GM23338 (cell line): ENCODE data around the gene PTPRN2. TPM values are rescaled to one million over a fixed set of nuclear protein-coding genes. Genes with fewer than 3 reads are reported as not detected.

Source experiments
- ATAC-seq: fragments of 200-7000 bp; cut with Tn5 transposase; 3 replicates; pipeline ENCODE4 v1.9.1; 2020
- DNase-seq: peaks from one replicate; pipeline ENCODE4 v3.0.0-alpha.2; 2015; ENCODE audit warnings: low spot score
- H2AFZ ChIP-seq: fragments of 200-600 bp; sonication (generic); 2 replicates; pipeline ENCODE4 v1.8.0; 2016; ENCODE audit warnings: antibody characterized with exemption, mild to moderate bottlenecking, moderate library complexity
- H3F3A ChIP-seq: fragments of 200-600 bp; sonication (generic); replicated peaks from 2 replicates; pipeline ENCODE4 v1.8.0; 2017; ENCODE audit warnings: antibody characterized with exemption, mixed run types, low read depth
- H3K27ac ChIP-seq: fragments of 200-600 bp; sonication (generic); 2 replicates; pipeline ENCODE4 v1.6.1; 2016; ENCODE audit warnings: low read depth
- H3K27me3 ChIP-seq: fragments of 200-600 bp; sonication (generic); 2 replicates; pipeline ENCODE4 v1.8.0; 2016; ENCODE audit warnings: mild to moderate bottlenecking, mixed run types, moderate library complexity; ENCODE audit not compliant: insufficient read depth
- H3K36me3 ChIP-seq: fragments of 200-600 bp; sonication (generic); 2 replicates; pipeline ENCODE4 v1.8.0; 2016; ENCODE audit warnings: mild to moderate bottlenecking; ENCODE audit not compliant: insufficient read depth
- H3K4me1 ChIP-seq: fragments of 200-600 bp; sonication (generic); 2 replicates; pipeline ENCODE4 v1.8.0; 2016; ENCODE audit warnings: mild to moderate bottlenecking, moderate library complexity; ENCODE audit not compliant: insufficient read depth
- H3K4me2 ChIP-seq: fragments of 200-600 bp; sonication (generic); 2 replicates; pipeline ENCODE4 v1.7.1; 2017; ENCODE audit warnings: mixed run types
- H3K4me3 ChIP-seq: fragments of 200-600 bp; sonication (generic); 2 replicates; pipeline ENCODE4 v1.6.1; 2016; ENCODE audit warnings: mixed run types
- H3K79me2 ChIP-seq: fragments of 200-600 bp; sonication (generic); replicated peaks from 2 replicates; pipeline ENCODE4 v1.8.0; 2017; ENCODE audit warnings: mild to moderate bottlenecking; ENCODE audit not compliant: insufficient read depth
- H3K9me2 ChIP-seq: fragments of 200-600 bp; sonication (generic); 2 replicates; pipeline ENCODE4 v1.8.0; 2017; ENCODE audit not compliant: insufficient read depth
- H4K20me1 ChIP-seq: fragments of 200-600 bp; sonication (generic); replicated peaks from 2 replicates; pipeline ENCODE4 v1.8.0; 2017; ENCODE audit warnings: mild to moderate bottlenecking; ENCODE audit not compliant: insufficient read depth
- H3K27ac Mint-ChIP-seq: 2 replicates; pipeline ENCODE4 v1.8.0; 2020; ENCODE audit warnings: inconsistent platforms, mild to moderate bottlenecking, moderate library complexity, mixed read lengths
- H3K27me3 Mint-ChIP-seq: 3 replicates; pipeline ENCODE4 v1.8.0; 2022; ENCODE audit warnings: low read depth, mild to moderate bottlenecking, moderate library complexity, mixed read lengths, inconsistent platforms; ENCODE audit not compliant: insufficient read depth, poor library complexity
- H3K36me3 Mint-ChIP-seq: 3 replicates; pipeline ENCODE4 v1.8.0; 2021; ENCODE audit warnings: low read depth, mild to moderate bottlenecking, inconsistent platforms, moderate library complexity, mixed read lengths
- H3K4me1 Mint-ChIP-seq: 3 replicates; pipeline ENCODE4 v1.8.0; 2020; ENCODE audit warnings: mild to moderate bottlenecking, inconsistent platforms, mixed read lengths
- H3K4me3 Mint-ChIP-seq: 3 replicates; pipeline ENCODE4 v1.8.0; 2021; ENCODE audit warnings: moderate library complexity, mild to moderate bottlenecking, inconsistent platforms, mixed read lengths
- H3K9me3 Mint-ChIP-seq: 3 replicates; pipeline ENCODE4 v1.8.0; 2020; ENCODE audit warnings: moderate library complexity, mild to moderate bottlenecking, inconsistent platforms, mixed read lengths
- CREB1 ChIP-seq: fragments of 250-450 bp; sonication (Bioruptor Pico); IDR thresholded peaks from 2 replicates; pipeline ENCODE4 v1.5.0; 2020; ENCODE audit warnings: low read depth, mild to moderate bottlenecking, moderate library complexity
- CTCF ChIP-seq, 2 experiments: fragments of 200-600 bp in 1 of 2; sonication (generic) in 1 of 2; conservative IDR thresholded peaks; 2 replicates each; pipeline versions ENCODE4 v1.5.1 to v1.6.1; 2016 to 2017; ENCODE audit warnings: antibody characterized with exemption in 2 of 2, low read depth in 2 of 2, mild to moderate bottlenecking in 2 of 2, moderate library complexity in 1 of 2
- ETS1 ChIP-seq: IDR thresholded peaks from 2 replicates; pipeline ENCODE4 v1.6.1; 2016; ENCODE audit warnings: antibody characterized with exemption
- EZH2 ChIP-seq: fragments of 200-600 bp; sonication (generic); IDR thresholded peaks from one replicate; pipeline ENCODE4 v1.8.0; 2017; ENCODE audit warnings: antibody characterized with exemption, mild to moderate bottlenecking, low read depth; ENCODE audit not compliant: unreplicated experiment
- EZH2phosphoT487 ChIP-seq: fragments of 200-600 bp; sonication (generic); IDR thresholded peaks from one replicate; pipeline ENCODE4 v1.8.1; 2018; ENCODE audit warnings: antibody characterized with exemption; ENCODE audit not compliant: unreplicated experiment
- JUNB ChIP-seq: IDR thresholded peaks from one replicate; pipeline ENCODE4 v1.6.1; 2016; ENCODE audit warnings: antibody characterized with exemption; ENCODE audit not compliant: unreplicated experiment
- POLR2AphosphoS5 ChIP-seq: IDR thresholded peaks from 2 replicates; pipeline ENCODE4 v1.6.1; 2016; ENCODE audit warnings: antibody characterized with exemption, low read depth
- REST ChIP-seq: IDR thresholded peaks from one replicate; pipeline ENCODE4 v1.6.1; 2018; ENCODE audit warnings: antibody characterized with exemption; ENCODE audit not compliant: unreplicated experiment
- STAT1 ChIP-seq: IDR thresholded peaks from one replicate; pipeline ENCODE4 v1.6.1; 2016; ENCODE audit warnings: antibody characterized with exemption; ENCODE audit not compliant: unreplicated experiment
- ZNF114 ChIP-seq: fragments of 250-450 bp; sonication (Bioruptor Pico); IDR thresholded peaks from 2 replicates; pipeline ENCODE4 v1.5.0; 2020; ENCODE audit warnings: mild to moderate bottlenecking, moderate library complexity
- ZNF331 ChIP-seq: fragments of 250-450 bp; sonication (Bioruptor Pico); IDR thresholded peaks from 2 replicates; pipeline ENCODE4 v1.5.0; 2020; ENCODE audit warnings: low read depth, mild to moderate bottlenecking, moderate library complexity
- ZNF462 ChIP-seq: fragments of 250-450 bp; sonication (Bioruptor Pico); IDR thresholded peaks from 2 replicates; pipeline ENCODE4 v1.5.0; 2020; ENCODE audit warnings: mild to moderate bottlenecking, moderate library complexity
- polyA plus RNA-seq: library from polyadenylated mRNA; unstranded; fragments of >200 nt; fragmentation: Nextera tagmentation; extraction: Ambion mirVana; gene quantifications from 2 replicates; pipeline ENCODE4 v1.2.1, GENCODE V29; 2016
- total RNA-seq: library from RNA; depleted of rRNA; stranded (reverse); fragments of >200 nt; shearing (Covaris generic); gene quantifications from 2 replicates; pipeline ENCODE4 v1.2.3, GENCODE V29; 2014

PTPRN2 gene
- total and polyA plus RNA-seq, 2 experiments from 2014 or later = 0.87 to 4.0 TPM

GRCh38 chr7:158527495-158527894 is 60.1 kb downstream of the PTPRN2 start (continued):
- TF ChIP-seq REST (no peak), POLR2AphosphoS5 (no peak)

- H3K27ac Mint-ChIP-seq = no peak overlapping the region
- no peaks in the 10 kb centered on the region for H3K9me2 ChIP-seq
- H4K20me1 ChIP-seq = no peaks in the 10 kb centered on the region; the same call in 1 of the 2 replicates
- no peak overlapping the region for H3K4me3 Mint-ChIP-seq
- no peaks in the 10 kb centered on the region for H3K79me2 ChIP-seq
- DNase-seq (no peak), ATAC-seq (no peak)
- no peaks in the 10 kb centered on the region for H3K36me3 ChIP-seq
- no peak overlapping the region for H3K4me2 ChIP-seq
- H3K4me3 ChIP-seq = no peak overlapping the region
- no peak for TF ChIP-seq POLR2AphosphoS5
- no peak for TF ChIP-seq EZH2
- TF ChIP-seq ETS1 = no peak
- TF ChIP-seq ZNF462 = no peak
- no peak for TF ChIP-seq ZNF114 (CRISPR knock-in tag)
- no peak for TF ChIP-seq CREB1 (CRISPR knock-in tag)
- TF ChIP-seq EZH2phosphoT487 = no peak
- no peak for TF ChIP-seq JUNB
- no peak for TF ChIP-seq CTCF (conservative IDR thresholded peaks at IDR 0.05; ENCODE audit: low read depth in 2 of 2)
- TF ChIP-seq ZNF331 (CRISPR knock-in tag) = no peak
- no peak for TF ChIP-seq STAT1
- H3K36me3 Mint-ChIP-seq = peaks cover 30% of the 10 kb centered on the region
- H3K27me3 Mint-ChIP-seq = peaks cover 19% of the 10 kb centered on the region
- H2AFZ ChIP-seq = no peak overlapping the region
- peaks cover 2% of the 10 kb centered on the region; the same call in 2 of the 3 replicates for H3K4me1 Mint-ChIP-seq
- no peaks in the 10 kb centered on the region for H3K4me1 ChIP-seq
- no peaks in the 10 kb centered on the region; the same call in 1 of the 2 replicates for H3F3A ChIP-seq
- H3K9me3 Mint-ChIP-seq = peaks cover 84% of the 10 kb centered on the region
- no peaks in the 10 kb centered on the region for H3K27me3 ChIP-seq
- no peak overlapping the region for H3K27ac ChIP-seq
Measured at GRCh38 chr7:158527038-158527437, 60.6 kb downstream of the PTPRN2 start.
